NCI-H2107 treated with DMSO at 0.1 percent for 48 hours (cell line): ENCODE results near the gene ELK3.

ENCODE experiments used
- DNase-seq: peaks from one replicate; lab custom pipeline; 2025; ENCODE audit not compliant: unreplicated experiment; lab: John Stamatoyannopoulos, UW

The ELK3 gene

GRCh38 chr12:96234591-96235483 is 40.7 kb downstream of the ELK3 start:
- DNase-seq, result no peak

GRCh38 chr12:96235484-96235826 is 41.3 kb downstream of the ELK3 start:
- DNase-seq, result no peak

GRCh38 chr12:96236221-96236822 is 42.1 kb downstream of the ELK3 start:
- DNase-seq, result no peak

GRCh38 chr12:96237035-96237434 is 42.9 kb downstream of the ELK3 start:
- no peak for DNase-seq

- DNase-seq, result no peak
Observed at GRCh38 chr12:96237465-96238077, 43.4 kb downstream of the ELK3 start.

- no peak for DNase-seq
Observed at GRCh38 chr12:96238336-96239047, 44.3 kb downstream of the ELK3 start.

GRCh38 chr12:96239711-96240635 is 45.8 kb downstream of the ELK3 start:
- DNase-seq, result no peak

- DNase-seq, result no peak
Observed at GRCh38 chr12:96240656-96241055, 46.5 kb downstream of the ELK3 start.

- no peak for DNase-seq
Observed at GRCh38 chr12:96241431-96241830, 47.3 kb downstream of the ELK3 start.

- no peak for DNase-seq
Observed at GRCh38 chr12:96241846-96242256, 47.7 kb downstream of the ELK3 start.

GRCh38 chr12:96242597-96242996 is 48.4 kb downstream of the ELK3 start:
- DNase-seq, result no peak

GRCh38 chr12:96244826-96245225 is 50.7 kb downstream of the ELK3 start:
- no peak for DNase-seq

- DNase-seq, result no peak
Observed at GRCh38 chr12:96246926-96247505, 52.8 kb downstream of the ELK3 start.

- no peak for DNase-seq
Observed at GRCh38 chr12:96247563-96247962, 53.4 kb downstream of the ELK3 start.

GRCh38 chr12:96248136-96248931 is 54.2 kb downstream of the ELK3 start:
- DNase-seq, result peak; percentile 57

- DNase-seq, result peak; percentile 44
Observed at GRCh38 chr12:96249196-96250118, 55.3 kb downstream of the ELK3 start.

GRCh38 chr12:96250119-96250685 is 56.0 kb downstream of the ELK3 start:
- no peak for DNase-seq

GRCh38 chr12:96255077-96255476 is 60.9 kb downstream of the ELK3 start:
- DNase-seq, result no peak
